ENCODE results near the gene RPP21. TPM values are rescaled to one million over a fixed set of nuclear protein-coding genes. Genes with fewer than 3 reads are reported as not detected.
"Not testable (repeated sequence)": the region's sequence is repeated elsewhere in the genome, so short reads cannot be mapped to it uniquely, and the experiment has no call there.

The RPP21 gene
- total RNA-seq, 1 donor from 2014 or later: 48.8 TPM

DNA sequence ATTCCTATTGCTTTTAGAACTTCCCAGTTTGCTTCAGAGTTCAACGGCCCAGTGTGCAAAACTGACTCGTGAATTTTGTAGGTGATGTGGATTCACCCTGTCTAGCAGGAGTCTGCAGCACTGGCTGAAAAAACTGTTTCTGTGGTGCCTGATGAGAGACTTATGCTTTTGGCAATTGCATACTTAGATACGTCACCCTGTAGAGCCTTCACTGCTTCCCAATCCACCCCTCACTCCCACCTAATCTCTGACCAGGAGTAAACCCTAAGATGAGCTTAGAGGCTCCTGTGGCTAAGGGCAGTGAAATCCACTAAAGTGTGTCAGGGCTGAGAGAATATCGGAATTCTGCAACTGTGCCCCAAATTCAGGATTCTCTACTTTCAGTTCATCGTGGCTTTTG, 14.3 kb downstream of the RPP21 start:
- TF ChIP-seq, protein P1, sequence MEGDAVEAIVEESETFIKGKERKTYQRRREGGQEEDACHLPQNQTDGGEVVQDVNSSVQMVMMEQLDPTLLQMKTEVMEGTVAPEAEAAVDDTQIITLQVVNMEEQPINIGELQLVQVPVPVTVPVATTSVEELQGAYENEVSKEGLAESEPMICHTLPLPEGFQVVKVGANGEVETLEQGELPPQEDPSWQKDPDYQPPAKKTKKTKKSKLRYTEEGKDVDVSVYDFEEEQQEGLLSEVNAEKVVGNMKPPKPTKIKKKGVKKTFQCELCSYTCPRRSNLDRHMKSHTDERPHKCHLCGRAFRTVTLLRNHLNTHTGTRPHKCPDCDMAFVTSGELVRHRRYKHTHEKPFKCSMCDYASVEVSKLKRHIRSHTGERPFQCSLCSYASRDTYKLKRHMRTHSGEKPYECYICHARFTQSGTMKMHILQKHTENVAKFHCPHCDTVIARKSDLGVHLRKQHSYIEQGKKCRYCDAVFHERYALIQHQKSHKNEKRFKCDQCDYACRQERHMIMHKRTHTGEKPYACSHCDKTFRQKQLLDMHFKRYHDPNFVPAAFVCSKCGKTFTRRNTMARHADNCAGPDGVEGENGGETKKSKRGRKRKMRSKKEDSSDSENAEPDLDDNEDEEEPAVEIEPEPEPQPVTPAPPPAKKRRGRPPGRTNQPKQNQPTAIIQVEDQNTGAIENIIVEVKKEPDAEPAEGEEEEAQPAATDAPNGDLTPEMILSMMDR (IDR thresholded peaks at IDR 0.05): no peak
- Mint-ChIP-seq H3K4me3 (ENCODE audit: unreplicated experiment) (no peak overlapping the region), H3K27me3 (ENCODE audit: unreplicated experiment) (peaks cover 73% of the 10 kb centered on the region)

DNA sequence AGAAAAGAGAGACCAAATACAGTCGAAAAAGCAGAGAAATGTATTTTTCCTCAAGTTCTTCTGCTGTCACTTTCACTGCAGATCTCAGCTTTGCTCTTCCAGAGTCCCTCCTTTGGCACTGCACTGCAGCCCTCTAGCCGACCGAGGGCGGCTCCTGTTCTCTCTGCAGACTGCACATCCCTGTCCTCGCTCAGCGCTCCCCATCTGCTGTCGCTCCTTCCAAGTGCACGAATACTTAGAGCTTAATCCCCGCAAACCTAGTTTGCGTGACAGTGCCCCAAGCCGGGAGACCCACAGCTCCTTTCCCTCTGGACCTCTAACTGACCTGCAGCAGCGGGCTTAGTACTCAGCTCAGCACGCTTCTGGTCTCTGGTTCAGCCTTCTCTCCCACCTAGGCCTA, 15.2 kb downstream of the RPP21 start:
- Mint-ChIP-seq H3K36me3 (ENCODE audit: unreplicated experiment) (no peaks in the 10 kb centered on the region), H3K27ac (ENCODE audit: unreplicated experiment) (no peak overlapping the region), H3K4me1 (ENCODE audit: unreplicated experiment) (peaks cover 7% of the 10 kb centered on the region), H3K9me3 (ENCODE audit: unreplicated experiment) (peaks cover 6% of the 10 kb centered on the region), H3K4me3 (ENCODE audit: unreplicated experiment) (no peak overlapping the region), H3K27me3 (ENCODE audit: unreplicated experiment) (peaks cover 76% of the 10 kb centered on the region)
- no peak for DNase-seq (ENCODE audit: extremely low spot score, unreplicated experiment)
- TF ChIP-seq, protein P1 (IDR thresholded peaks at IDR 0.05): no peak

More for the DNA sequence above, 14.3 kb downstream of the RPP21 start:
- Mint-ChIP-seq H3K9me3 (ENCODE audit: unreplicated experiment) (peaks cover 6% of the 10 kb centered on the region), H3K36me3 (ENCODE audit: unreplicated experiment) (no peaks in the 10 kb centered on the region), H3K27ac (ENCODE audit: unreplicated experiment) (no peak overlapping the region), H3K4me1 (ENCODE audit: unreplicated experiment) (peaks cover 7% of the 10 kb centered on the region)
- DNase-seq (ENCODE audit: extremely low spot score, unreplicated experiment): no peak

DNA sequence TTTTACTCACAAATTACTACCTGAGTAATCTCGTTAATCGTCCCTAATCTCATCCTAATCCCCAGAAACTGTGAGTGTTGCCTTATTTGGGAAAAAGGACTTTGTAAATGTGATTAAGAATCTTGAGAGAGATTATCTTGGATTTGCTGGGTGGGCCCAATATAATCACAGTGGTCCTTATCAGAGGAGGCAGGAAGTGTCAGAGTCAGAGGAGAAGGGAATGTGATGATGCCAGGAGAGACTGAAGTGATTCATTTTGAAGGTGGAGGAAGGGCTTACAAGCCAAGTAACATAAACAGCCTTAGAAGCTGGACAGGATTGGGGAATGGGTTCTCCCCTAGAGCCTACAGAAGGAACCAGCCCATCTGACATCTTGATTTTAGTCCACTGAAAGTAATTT, 16.7 kb downstream of the RPP21 start:
- TF ChIP-seq, protein P1 (IDR thresholded peaks at IDR 0.05): no peak
- H3K4me3 Mint-ChIP-seq (ENCODE audit: unreplicated experiment): no peak overlapping the region
- no peak overlapping the region for H3K27ac Mint-ChIP-seq (ENCODE audit: unreplicated experiment)
- peaks cover 7% of the 10 kb centered on the region for H3K4me1 Mint-ChIP-seq (ENCODE audit: unreplicated experiment)
- H3K27me3 Mint-ChIP-seq (ENCODE audit: unreplicated experiment): peaks cover 88% of the 10 kb centered on the region
- H3K9me3 Mint-ChIP-seq (ENCODE audit: unreplicated experiment): peaks cover 6% of the 10 kb centered on the region
- no peaks in the 10 kb centered on the region for H3K36me3 Mint-ChIP-seq (ENCODE audit: unreplicated experiment)
- DNase-seq (ENCODE audit: extremely low spot score, unreplicated experiment): no peak

DNA sequence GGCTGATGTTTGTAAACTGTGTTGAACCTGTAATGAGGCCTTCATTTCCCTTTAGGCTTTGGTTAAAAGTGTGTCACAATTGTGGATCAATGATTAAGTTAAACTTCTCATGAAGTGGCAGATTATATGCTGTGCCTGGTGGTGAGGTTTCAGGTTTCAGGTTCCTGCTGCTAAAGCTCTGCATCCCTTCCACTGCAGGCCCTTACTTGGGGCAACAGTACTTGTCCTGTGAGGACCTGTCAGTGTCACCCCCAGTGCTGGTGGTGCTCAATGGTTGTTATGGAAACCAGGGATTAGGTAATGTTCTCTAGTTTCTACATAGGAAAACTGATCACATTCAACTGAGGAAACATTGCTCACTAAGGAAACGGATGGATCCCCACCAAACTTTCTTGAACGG, 18.5 kb downstream of the RPP21 start:
- Mint-ChIP-seq H3K4me3 (ENCODE audit: unreplicated experiment) (no peak overlapping the region), H3K27ac (ENCODE audit: unreplicated experiment) (no peak overlapping the region), H3K9me3 (ENCODE audit: unreplicated experiment) (peaks cover 6% of the 10 kb centered on the region), H3K27me3 (ENCODE audit: unreplicated experiment) (peaks cover 80% of the 10 kb centered on the region), H3K36me3 (ENCODE audit: unreplicated experiment) (no peaks in the 10 kb centered on the region), H3K4me1 (ENCODE audit: unreplicated experiment) (no peaks in the 10 kb centered on the region)
- TF ChIP-seq, protein P1 (IDR thresholded peaks at IDR 0.05): no peak
- DNase-seq (ENCODE audit: extremely low spot score, unreplicated experiment): no peak

DNA sequence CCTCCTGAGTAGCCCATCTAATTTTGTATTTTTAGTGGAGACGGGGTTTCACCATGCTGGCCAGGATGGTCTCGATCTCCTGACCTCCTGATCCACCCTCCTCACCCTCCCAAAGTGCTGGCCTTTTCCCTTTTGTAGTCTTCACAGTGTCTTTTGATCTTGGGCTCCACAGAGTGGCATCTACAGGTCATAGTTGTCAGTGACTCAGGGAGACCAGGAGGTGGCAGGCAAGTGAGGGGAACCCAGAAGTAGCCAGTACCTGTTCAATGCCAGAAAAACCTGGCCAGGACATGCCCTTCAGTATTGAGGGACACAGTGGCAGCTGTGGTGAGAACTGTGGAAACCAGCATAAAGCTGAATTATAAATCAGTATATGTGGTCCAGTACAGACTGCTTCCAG, 19.6 kb downstream of the RPP21 start:
- H3K27me3 Mint-ChIP-seq (ENCODE audit: unreplicated experiment): peaks cover 82% of the 10 kb centered on the region
- H3K36me3 Mint-ChIP-seq (ENCODE audit: unreplicated experiment): no peaks in the 10 kb centered on the region
- TF ChIP-seq, protein P1 (IDR thresholded peaks at IDR 0.05): no peak
- no peaks in the 10 kb centered on the region for H3K4me1 Mint-ChIP-seq (ENCODE audit: unreplicated experiment)
- peaks cover 6% of the 10 kb centered on the region for H3K9me3 Mint-ChIP-seq (ENCODE audit: unreplicated experiment)
- H3K4me3 Mint-ChIP-seq (ENCODE audit: unreplicated experiment): no peak overlapping the region
- H3K27ac Mint-ChIP-seq (ENCODE audit: unreplicated experiment): no peak overlapping the region
- DNase-seq (ENCODE audit: extremely low spot score, unreplicated experiment): no peak

DNA sequence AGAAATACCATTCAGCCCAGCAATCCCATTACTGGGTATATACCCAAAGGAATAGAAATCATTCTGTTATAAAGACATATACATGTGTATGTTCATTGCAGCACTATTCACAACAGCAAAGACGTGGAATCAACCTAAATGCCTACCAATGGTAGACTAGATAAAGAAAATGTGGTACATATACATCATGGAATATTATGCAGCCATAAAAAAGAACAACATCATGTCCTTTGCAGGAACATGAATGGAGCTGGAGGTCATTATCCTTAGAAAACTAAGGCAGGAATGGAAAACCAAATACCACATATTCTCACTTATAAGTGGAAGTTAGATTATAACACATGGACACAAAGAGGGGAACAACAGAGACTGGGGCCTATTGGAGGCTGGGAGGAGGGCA, 24.3 kb downstream of the RPP21 start:
- not testable (repeated sequence) for H3K9me3 Mint-ChIP-seq (ENCODE audit: unreplicated experiment); H3K4me3 Mint-ChIP-seq (ENCODE audit: unreplicated experiment); H3K27ac Mint-ChIP-seq (ENCODE audit: unreplicated experiment); DNase-seq (ENCODE audit: extremely low spot score, unreplicated experiment); H3K36me3 Mint-ChIP-seq (ENCODE audit: unreplicated experiment); H3K4me1 Mint-ChIP-seq (ENCODE audit: unreplicated experiment)
- peaks cover 69% of the 10 kb centered on the region for H3K27me3 Mint-ChIP-seq (ENCODE audit: unreplicated experiment)

Measured in osteocyte (in vitro differentiated cells).